WTC11 (cell line): ENCODE results near the gene PARVB. TPM values are rescaled to one million over a fixed set of nuclear protein-coding genes. Genes with fewer than 3 reads are reported as not detected.
A peak's percentile ranks its signal among the peaks of the same experiment; 100 is the strongest.

Experiments used
- ATAC-seq: fragments of 200-7000 bp; cut with Tn5 transposase; 2 replicates; pipeline ENCODE4 v1.10.0; 2021; ENCODE audit warnings: mild to moderate bottlenecking, moderate library complexity
- Bru-seq: library from RNA; stranded (reverse); fragments of 400-500 nt; gene quantifications from one replicate; lab custom pipeline; 2021; lab: Mats Ljungman, UMichigan
- CTCF ChIA-PET: fragments of 300-600 bp; sonication (Branson Sonifier 250); formaldehyde crosslinking; loops from one replicate; lab custom pipeline; 2021; ENCODE audit warnings: antibody characterized with exemption; lab: Charles Lee
- POLR2A ChIA-PET: fragments of 350-600 bp; sonication (Branson Sonifier 250); formaldehyde crosslinking; loops from one replicate; lab custom pipeline; 2021; ENCODE audit warnings: antibody characterized with exemption; lab: Charles Lee
- DNase-seq: peaks from one replicate; pipeline ENCODE4 v3.0.0; 2021; ENCODE audit warnings: low spot score
- H3K27ac Mint-ChIP-seq: 2 replicates; pipeline ENCODE4 v1.8.0; 2021; ENCODE audit warnings: mixed read lengths
- H3K27me3 Mint-ChIP-seq: 2 replicates; pipeline ENCODE4 v1.8.0; 2021; ENCODE audit warnings: low read depth, mild to moderate bottlenecking, moderate library complexity, mixed read lengths
- H3K36me3 Mint-ChIP-seq: 2 replicates; pipeline ENCODE4 v1.8.0; 2021; ENCODE audit warnings: mixed read lengths
- H3K4me1 Mint-ChIP-seq: 2 replicates; pipeline ENCODE4 v1.8.0; 2022; ENCODE audit warnings: mixed read lengths
- H3K4me3 Mint-ChIP-seq: 2 replicates; pipeline ENCODE4 v1.8.0; 2021; ENCODE audit warnings: mild to moderate bottlenecking, moderate library complexity, mixed read lengths
- H3K9me3 Mint-ChIP-seq: 2 replicates; pipeline ENCODE4 v1.8.0; 2021; ENCODE audit warnings: mixed read lengths
- CREB1 ChIP-seq: sonication (generic); formaldehyde crosslinking; IDR thresholded peaks from 2 replicates; pipeline ENCODE4 v1.8.0; 2023; ENCODE audit warnings: mild to moderate bottlenecking, missing genetic modification reagents
- FOXP1 ChIP-seq: sonication (generic); formaldehyde crosslinking; IDR thresholded peaks from 2 replicates; pipeline ENCODE4 v1.8.0; 2022; ENCODE audit warnings: missing genetic modification reagents, mild to moderate bottlenecking, moderate library complexity, borderline replicate concordance
- JUN ChIP-seq: sonication (generic); formaldehyde crosslinking; IDR thresholded peaks from 2 replicates; pipeline ENCODE4 v1.8.0; 2023; ENCODE audit warnings: mild to moderate bottlenecking, missing genetic modification reagents
- MYBL2 ChIP-seq: sonication (generic); formaldehyde crosslinking; IDR thresholded peaks from 2 replicates; pipeline ENCODE4 v1.8.1; 2023; ENCODE audit warnings: mild to moderate bottlenecking, moderate library complexity, missing genetic modification reagents
- NFATC4 ChIP-seq: fragments of 250-450 bp; sonication (Bioruptor Pico); IDR thresholded peaks from 2 replicates; pipeline ENCODE4 v1.9.0; 2021; ENCODE audit warnings: mild to moderate bottlenecking
- NFE2L1 ChIP-seq: sonication (generic); formaldehyde crosslinking; IDR thresholded peaks from 2 replicates; pipeline ENCODE4 v1.8.1; 2023; ENCODE audit warnings: missing genetic modification reagents
- NFYB ChIP-seq: sonication (generic); formaldehyde crosslinking; conservative IDR thresholded peaks from 2 replicates; pipeline ENCODE4 v1.8.0; 2022; ENCODE audit warnings: low read depth, missing genetic modification reagents
- OVOL2 ChIP-seq: fragments of 250-450 bp; sonication (Bioruptor Pico); IDR thresholded peaks from 2 replicates; pipeline ENCODE4 v1.9.0; 2021; ENCODE audit warnings: mild to moderate bottlenecking, borderline replicate concordance
- ZNF219 ChIP-seq: sonication (generic); formaldehyde crosslinking; IDR thresholded peaks from 2 replicates; pipeline ENCODE4 v1.8.0; 2023; ENCODE audit warnings: missing genetic modification reagents, mild to moderate bottlenecking, borderline replicate concordance
- ZNF317 ChIP-seq: sonication (generic); formaldehyde crosslinking; IDR thresholded peaks from 2 replicates; pipeline ENCODE4 v1.8.1; 2023; ENCODE audit warnings: low read depth, mild to moderate bottlenecking, moderate library complexity, missing genetic modification reagents, borderline replicate concordance
- ZNF416 ChIP-seq: fragments of 250-450 bp; sonication (Bioruptor Pico); IDR thresholded peaks from 2 replicates; pipeline ENCODE4 v1.9.0; 2021; ENCODE audit warnings: mild to moderate bottlenecking, inconsistent platforms
- long read RNA-seq, 3 experiments: library from RNA in 1 of 3; library from capped mRNA in 1 of 3; library from polyadenylated mRNA in 1 of 3; unstranded in 2 of 3; stranded (forward) in 1 of 3; transcript quantifications; one replicate each; pipeline ENCODE4 v2.0.0, GENCODE V29; 2021
- total RNA-seq: library from RNA; stranded (reverse); gene quantifications from 3 replicates; pipeline ENCODE4 v1.2.3, GENCODE V29; 2021
- TF ChIP-seq, protein P1 (sequence below): sonication (generic); formaldehyde crosslinking; IDR thresholded peaks from 2 replicates; pipeline ENCODE4 v1.8.1; 2022; ENCODE audit warnings: mild to moderate bottlenecking, moderate library complexity, missing genetic modification reagents
- TF ChIP-seq, protein P2 (sequence below): sonication (generic); formaldehyde crosslinking; IDR thresholded peaks from 2 replicates; pipeline ENCODE4 v1.8.1; 2023; ENCODE audit warnings: mild to moderate bottlenecking, missing genetic modification reagents, moderate library complexity
- TF ChIP-seq, protein P3 (sequence below): fragments of 250-450 bp; sonication (Bioruptor Pico); IDR thresholded peaks from 2 replicates; pipeline ENCODE4 v1.9.0; 2021; ENCODE audit warnings: mild to moderate bottlenecking, borderline replicate concordance
- TF ChIP-seq, protein P4 (sequence below): sonication (generic); formaldehyde crosslinking; IDR thresholded peaks from 2 replicates; pipeline ENCODE4 v1.8.0; 2023; ENCODE audit warnings: missing genetic modification reagents, mild to moderate bottlenecking, borderline replicate concordance

PARVB gene, protein sequence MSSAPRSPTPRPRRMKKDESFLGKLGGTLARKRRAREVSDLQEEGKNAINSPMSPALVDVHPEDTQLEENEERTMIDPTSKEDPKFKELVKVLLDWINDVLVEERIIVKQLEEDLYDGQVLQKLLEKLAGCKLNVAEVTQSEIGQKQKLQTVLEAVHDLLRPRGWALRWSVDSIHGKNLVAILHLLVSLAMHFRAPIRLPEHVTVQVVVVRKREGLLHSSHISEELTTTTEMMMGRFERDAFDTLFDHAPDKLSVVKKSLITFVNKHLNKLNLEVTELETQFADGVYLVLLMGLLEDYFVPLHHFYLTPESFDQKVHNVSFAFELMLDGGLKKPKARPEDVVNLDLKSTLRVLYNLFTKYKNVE
- total RNA-seq (3.3 to 5.0 TPM (median 4.9 TPM) in 3 replicates), Bru-seq, nascent RNA (percentile 30 among the genes with signal in this experiment)
- long read RNA-seq, experiment 1, full-length matches to known transcripts: 2 of 7 reads
- long read RNA-seq, experiment 1, partial matches to known transcripts: 3 of 7 reads
- long read RNA-seq, experiment 1, other reads (novel, unspliced or antisense): 2 of 7 reads
- long read RNA-seq, experiment 2, full-length matches to known transcripts: 4 of 6 reads
- long read RNA-seq, experiment 2, partial matches to known transcripts: 0 of 6 reads
- long read RNA-seq, experiment 2, other reads (novel, unspliced or antisense): 2 of 6 reads
- long read RNA-seq, experiment 3, partial matches to known transcripts: 2 of 3 reads
- long read RNA-seq, experiment 3, other reads (novel, unspliced or antisense): 1 of 3 reads

DNA sequence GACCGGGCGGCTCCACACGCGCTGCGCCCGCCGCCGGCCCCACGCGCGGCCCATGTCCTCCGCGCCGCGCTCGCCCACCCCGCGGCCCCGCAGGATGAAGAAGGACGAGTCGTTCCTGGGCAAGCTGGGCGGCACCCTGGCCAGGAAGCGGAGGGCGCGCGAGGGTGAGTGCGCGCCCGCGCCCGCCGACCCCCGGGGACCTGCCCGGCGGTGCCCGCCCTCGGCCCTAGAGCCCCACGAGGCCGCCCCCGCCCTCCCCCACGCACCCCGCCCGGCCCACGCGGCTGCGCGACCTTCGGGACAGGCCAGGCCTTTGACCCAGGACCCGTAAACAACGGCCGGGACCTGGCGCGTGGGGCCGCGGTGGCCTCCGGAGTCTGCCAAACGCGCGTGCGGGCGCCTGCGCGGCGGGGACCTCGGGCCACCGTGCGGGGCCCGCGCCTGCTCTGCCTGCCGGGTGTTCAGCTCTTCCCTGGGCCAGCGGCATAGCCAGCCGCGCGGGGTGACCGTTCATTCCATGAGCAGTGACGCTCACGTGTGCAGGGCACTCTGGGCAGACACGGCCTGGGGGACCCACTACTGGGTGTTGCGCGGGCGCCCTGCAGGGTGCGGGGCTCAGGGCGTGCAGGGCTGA lies at the start of gene PARVB:
PARVB (plus strand) TSS at position 15 of the 634 bp plus-strand sequence; CDS start at position 53, 38 bp downstream.
- no peaks in the 10 kb centered on the region for H3K9me3 Mint-ChIP-seq
- peaks cover 7% of the 10 kb centered on the region for H3K27me3 Mint-ChIP-seq
- ChIA-PET POLR2A (no interaction called here), CTCF (interaction anchor here (0.7 to 3.3 kb wide), 6 partner anchors 31 to 661 kb away, joined by 3 to 9 read pairs (median 4); no protein-coding TSS in a partner anchor)
- TF ChIP-seq, protein P1, sequence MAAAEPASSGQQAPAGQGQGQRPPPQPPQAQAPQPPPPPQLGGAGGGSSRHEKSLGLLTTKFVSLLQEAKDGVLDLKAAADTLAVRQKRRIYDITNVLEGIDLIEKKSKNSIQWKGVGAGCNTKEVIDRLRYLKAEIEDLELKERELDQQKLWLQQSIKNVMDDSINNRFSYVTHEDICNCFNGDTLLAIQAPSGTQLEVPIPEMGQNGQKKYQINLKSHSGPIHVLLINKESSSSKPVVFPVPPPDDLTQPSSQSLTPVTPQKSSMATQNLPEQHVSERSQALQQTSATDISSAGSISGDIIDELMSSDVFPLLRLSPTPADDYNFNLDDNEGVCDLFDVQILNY (CRISPR knock-in tag): 0 out of 2 replicates have a peak, but pooled peaks have one; percentile 5
- TF ChIP-seq FOXP1 (CRISPR knock-in tag) (0 out of 2 replicates have a peak, but pooled peaks have one; percentile 16), MYBL2 (CRISPR knock-in tag) (no peak), JUN (CRISPR knock-in tag) (no peak)
- TF ChIP-seq, protein P2, sequence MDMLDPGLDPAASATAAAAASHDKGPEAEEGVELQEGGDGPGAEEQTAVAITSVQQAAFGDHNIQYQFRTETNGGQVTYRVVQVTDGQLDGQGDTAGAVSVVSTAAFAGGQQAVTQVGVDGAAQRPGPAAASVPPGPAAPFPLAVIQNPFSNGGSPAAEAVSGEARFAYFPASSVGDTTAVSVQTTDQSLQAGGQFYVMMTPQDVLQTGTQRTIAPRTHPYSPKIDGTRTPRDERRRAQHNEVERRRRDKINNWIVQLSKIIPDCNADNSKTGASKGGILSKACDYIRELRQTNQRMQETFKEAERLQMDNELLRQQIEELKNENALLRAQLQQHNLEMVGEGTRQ (CRISPR knock-in tag): 0 out of 2 replicates have a peak, but pooled peaks have one; percentile 23
- peaks cover 20% of the 10 kb centered on the region for H3K4me1 Mint-ChIP-seq
- H3K36me3 Mint-ChIP-seq: no peaks in the 10 kb centered on the region
- H3K4me3 Mint-ChIP-seq: peak within 1 kb of the TSS; percentile 77
- no peak within 1 kb of the TSS for H3K27ac Mint-ChIP-seq
- ATAC-seq (peak; percentile 40), DNase-seq (peak; percentile 37)

DNA sequence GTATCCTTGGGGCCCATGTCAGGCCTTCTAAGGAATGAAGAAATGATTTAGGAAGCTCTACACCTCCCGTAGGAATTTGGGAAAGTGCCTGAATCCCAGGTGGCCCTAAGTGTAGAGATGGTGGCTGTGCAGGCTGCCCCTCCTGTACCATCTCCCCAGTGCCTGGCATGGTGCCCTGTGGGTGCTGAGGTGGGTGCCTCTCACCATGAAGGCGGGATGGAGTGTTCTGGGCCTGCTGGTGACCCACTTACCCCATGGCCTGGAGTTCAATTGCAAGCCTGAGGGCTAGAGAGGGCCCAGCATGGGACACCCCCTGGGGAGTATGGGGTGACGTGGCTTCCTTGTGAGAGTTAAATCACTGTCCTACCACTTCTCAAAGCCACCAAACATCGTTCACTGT lies 49.1 kb upstream of the PARVB start:
- DNase-seq (no peak), ATAC-seq (no peak)
- Mint-ChIP-seq H3K9me3 (no peaks in the 10 kb centered on the region), H3K4me1 (no peaks in the 10 kb centered on the region), H3K27me3 (no peaks in the 10 kb centered on the region), H3K36me3 (peaks cover 65% of the 10 kb centered on the region), H3K27ac (no peak overlapping the region), H3K4me3 (no peak overlapping the region)
- CTCF ChIA-PET: interaction anchor here (0.7 kb wide), 1 partner anchor 111 kb away, joined by 3 read pairs; no protein-coding TSS in a partner anchor
- TF ChIP-seq NFE2L1 (CRISPR knock-in tag) (no peak), NFYB (no peak), ZNF219 (CRISPR knock-in tag) (no peak), OVOL2 (CRISPR knock-in tag) (no peak), ZNF317 (no peak), NFATC4 (CRISPR knock-in tag) (no peak), CREB1 (no peak), ZNF416 (no peak)
- TF ChIP-seq, protein P3, sequence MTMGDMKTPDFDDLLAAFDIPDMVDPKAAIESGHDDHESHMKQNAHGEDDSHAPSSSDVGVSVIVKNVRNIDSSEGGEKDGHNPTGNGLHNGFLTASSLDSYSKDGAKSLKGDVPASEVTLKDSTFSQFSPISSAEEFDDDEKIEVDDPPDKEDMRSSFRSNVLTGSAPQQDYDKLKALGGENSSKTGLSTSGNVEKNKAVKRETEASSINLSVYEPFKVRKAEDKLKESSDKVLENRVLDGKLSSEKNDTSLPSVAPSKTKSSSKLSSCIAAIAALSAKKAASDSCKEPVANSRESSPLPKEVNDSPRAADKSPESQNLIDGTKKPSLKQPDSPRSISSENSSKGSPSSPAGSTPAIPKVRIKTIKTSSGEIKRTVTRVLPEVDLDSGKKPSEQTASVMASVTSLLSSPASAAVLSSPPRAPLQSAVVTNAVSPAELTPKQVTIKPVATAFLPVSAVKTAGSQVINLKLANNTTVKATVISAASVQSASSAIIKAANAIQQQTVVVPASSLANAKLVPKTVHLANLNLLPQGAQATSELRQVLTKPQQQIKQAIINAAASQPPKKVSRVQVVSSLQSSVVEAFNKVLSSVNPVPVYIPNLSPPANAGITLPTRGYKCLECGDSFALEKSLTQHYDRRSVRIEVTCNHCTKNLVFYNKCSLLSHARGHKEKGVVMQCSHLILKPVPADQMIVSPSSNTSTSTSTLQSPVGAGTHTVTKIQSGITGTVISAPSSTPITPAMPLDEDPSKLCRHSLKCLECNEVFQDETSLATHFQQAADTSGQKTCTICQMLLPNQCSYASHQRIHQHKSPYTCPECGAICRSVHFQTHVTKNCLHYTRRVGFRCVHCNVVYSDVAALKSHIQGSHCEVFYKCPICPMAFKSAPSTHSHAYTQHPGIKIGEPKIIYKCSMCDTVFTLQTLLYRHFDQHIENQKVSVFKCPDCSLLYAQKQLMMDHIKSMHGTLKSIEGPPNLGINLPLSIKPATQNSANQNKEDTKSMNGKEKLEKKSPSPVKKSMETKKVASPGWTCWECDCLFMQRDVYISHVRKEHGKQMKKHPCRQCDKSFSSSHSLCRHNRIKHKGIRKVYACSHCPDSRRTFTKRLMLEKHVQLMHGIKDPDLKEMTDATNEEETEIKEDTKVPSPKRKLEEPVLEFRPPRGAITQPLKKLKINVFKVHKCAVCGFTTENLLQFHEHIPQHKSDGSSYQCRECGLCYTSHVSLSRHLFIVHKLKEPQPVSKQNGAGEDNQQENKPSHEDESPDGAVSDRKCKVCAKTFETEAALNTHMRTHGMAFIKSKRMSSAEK (CRISPR knock-in tag): no peak
- TF ChIP-seq, protein P4, sequence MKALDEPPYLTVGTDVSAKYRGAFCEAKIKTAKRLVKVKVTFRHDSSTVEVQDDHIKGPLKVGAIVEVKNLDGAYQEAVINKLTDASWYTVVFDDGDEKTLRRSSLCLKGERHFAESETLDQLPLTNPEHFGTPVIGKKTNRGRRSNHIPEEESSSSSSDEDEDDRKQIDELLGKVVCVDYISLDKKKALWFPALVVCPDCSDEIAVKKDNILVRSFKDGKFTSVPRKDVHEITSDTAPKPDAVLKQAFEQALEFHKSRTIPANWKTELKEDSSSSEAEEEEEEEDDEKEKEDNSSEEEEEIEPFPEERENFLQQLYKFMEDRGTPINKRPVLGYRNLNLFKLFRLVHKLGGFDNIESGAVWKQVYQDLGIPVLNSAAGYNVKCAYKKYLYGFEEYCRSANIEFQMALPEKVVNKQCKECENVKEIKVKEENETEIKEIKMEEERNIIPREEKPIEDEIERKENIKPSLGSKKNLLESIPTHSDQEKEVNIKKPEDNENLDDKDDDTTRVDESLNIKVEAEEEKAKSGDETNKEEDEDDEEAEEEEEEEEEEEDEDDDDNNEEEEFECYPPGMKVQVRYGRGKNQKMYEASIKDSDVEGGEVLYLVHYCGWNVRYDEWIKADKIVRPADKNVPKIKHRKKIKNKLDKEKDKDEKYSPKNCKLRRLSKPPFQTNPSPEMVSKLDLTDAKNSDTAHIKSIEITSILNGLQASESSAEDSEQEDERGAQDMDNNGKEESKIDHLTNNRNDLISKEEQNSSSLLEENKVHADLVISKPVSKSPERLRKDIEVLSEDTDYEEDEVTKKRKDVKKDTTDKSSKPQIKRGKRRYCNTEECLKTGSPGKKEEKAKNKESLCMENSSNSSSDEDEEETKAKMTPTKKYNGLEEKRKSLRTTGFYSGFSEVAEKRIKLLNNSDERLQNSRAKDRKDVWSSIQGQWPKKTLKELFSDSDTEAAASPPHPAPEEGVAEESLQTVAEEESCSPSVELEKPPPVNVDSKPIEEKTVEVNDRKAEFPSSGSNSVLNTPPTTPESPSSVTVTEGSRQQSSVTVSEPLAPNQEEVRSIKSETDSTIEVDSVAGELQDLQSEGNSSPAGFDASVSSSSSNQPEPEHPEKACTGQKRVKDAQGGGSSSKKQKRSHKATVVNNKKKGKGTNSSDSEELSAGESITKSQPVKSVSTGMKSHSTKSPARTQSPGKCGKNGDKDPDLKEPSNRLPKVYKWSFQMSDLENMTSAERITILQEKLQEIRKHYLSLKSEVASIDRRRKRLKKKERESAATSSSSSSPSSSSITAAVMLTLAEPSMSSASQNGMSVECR (CRISPR knock-in tag): no peak
- POLR2A ChIA-PET: no interaction called here
